ENCODE measurements around the gene GNAL. TPM values are rescaled to one million over a fixed set of nuclear protein-coding genes. Genes with fewer than 3 reads are reported as not detected.

The GNAL gene
- total and polyA plus RNA-seq, 4 donors = 0.15 to 0.92 (median 0.72) TPM

- WGBS = 62% methylated on average over 5 of the region's 5 CpGs
- no peaks in the 10 kb centered on the region for H3K27me3 ChIP-seq (ENCODE audit: control insufficient read depth in 4 of 4, insufficient read depth in 4 of 4, low read length in 3 of 4)
Measured at GRCh38 chr18:11823545-11823944, 134.5 kb downstream of the GNAL start.

DNA sequence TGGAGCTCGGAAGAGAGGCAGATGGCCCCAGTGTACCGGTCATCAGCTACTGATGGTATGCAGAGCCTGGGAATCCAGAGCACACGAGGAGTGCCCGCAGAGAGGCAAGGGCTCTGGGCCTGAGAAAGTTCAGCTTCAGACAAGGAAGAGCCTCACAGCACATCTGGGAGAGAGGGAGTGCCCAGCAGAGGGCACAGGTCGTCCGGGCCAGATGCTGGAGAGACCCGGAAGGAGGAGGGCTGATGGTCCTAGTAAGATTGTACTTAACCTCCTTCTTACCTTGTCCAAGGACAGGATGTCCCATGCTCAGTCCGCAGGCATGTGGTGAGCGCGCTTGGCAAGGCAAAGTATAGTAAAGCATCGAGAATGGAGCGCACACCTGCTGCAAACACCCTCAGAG is 137.8 kb downstream of the GNAL start:
- H3K27me3 ChIP-seq (ENCODE audit: control insufficient read depth in 4 of 4, insufficient read depth in 4 of 4, low read length in 3 of 4) = no peaks in the 10 kb centered on the region
- no peak overlapping the region for H3K27ac ChIP-seq (ENCODE audit: low read depth in 1 of 2, low read length in 2 of 2)
- H3K4me3 ChIP-seq (ENCODE audit: low read depth in 1 of 3, low read length in 3 of 3) = no peak overlapping the region
- TF ChIP-seq MAX (IDR thresholded peaks at IDR 0.05) (no peak), FOXA2 (IDR thresholded peaks at IDR 0.05) (no peak), HNF4G (IDR thresholded peaks at IDR 0.05) (no peak), GABPA (IDR thresholded peaks at IDR 0.05 in 1 of 2, conservative IDR thresholded peaks at IDR 0.05 in 1 of 2) (no peak), NR2F2 (IDR thresholded peaks at IDR 0.05) (no peak), REST (IDR thresholded peaks at IDR 0.05) (no peak), HNF4A (conservative IDR thresholded peaks at IDR 0.05) (no peak), SP1 (IDR thresholded peaks at IDR 0.05) (no peak), YY1 (IDR thresholded peaks at IDR 0.05) (no peak)
- TF ChIP-seq, protein P1, sequence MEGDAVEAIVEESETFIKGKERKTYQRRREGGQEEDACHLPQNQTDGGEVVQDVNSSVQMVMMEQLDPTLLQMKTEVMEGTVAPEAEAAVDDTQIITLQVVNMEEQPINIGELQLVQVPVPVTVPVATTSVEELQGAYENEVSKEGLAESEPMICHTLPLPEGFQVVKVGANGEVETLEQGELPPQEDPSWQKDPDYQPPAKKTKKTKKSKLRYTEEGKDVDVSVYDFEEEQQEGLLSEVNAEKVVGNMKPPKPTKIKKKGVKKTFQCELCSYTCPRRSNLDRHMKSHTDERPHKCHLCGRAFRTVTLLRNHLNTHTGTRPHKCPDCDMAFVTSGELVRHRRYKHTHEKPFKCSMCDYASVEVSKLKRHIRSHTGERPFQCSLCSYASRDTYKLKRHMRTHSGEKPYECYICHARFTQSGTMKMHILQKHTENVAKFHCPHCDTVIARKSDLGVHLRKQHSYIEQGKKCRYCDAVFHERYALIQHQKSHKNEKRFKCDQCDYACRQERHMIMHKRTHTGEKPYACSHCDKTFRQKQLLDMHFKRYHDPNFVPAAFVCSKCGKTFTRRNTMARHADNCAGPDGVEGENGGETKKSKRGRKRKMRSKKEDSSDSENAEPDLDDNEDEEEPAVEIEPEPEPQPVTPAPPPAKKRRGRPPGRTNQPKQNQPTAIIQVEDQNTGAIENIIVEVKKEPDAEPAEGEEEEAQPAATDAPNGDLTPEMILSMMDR (IDR thresholded peaks at IDR 0.05; ENCODE audit: low read depth, low read length, missing input control) = no peak
- TF ChIP-seq, protein P2, sequence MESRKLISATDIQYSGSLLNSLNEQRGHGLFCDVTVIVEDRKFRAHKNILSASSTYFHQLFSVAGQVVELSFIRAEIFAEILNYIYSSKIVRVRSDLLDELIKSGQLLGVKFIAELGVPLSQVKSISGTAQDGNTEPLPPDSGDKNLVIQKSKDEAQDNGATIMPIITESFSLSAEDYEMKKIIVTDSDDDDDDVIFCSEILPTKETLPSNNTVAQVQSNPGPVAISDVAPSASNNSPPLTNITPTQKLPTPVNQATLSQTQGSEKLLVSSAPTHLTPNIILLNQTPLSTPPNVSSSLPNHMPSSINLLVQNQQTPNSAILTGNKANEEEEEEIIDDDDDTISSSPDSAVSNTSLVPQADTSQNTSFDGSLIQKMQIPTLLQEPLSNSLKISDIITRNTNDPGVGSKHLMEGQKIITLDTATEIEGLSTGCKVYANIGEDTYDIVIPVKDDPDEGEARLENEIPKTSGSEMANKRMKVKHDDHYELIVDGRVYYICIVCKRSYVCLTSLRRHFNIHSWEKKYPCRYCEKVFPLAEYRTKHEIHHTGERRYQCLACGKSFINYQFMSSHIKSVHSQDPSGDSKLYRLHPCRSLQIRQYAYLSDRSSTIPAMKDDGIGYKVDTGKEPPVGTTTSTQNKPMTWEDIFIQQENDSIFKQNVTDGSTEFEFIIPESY (IDR thresholded peaks at IDR 0.05) = no peak
- H3K9ac ChIP-seq (ENCODE audit: low read depth in 1 of 2, low read length in 2 of 2) = no peak overlapping the region
- WGBS = 79% methylated on average over 12 of the region's 12 CpGs
- H3K4me1 ChIP-seq (ENCODE audit: control insufficient read depth in 4 of 4, insufficient read depth in 4 of 4, low read length in 3 of 4) = no peaks in the 10 kb centered on the region
- no peak for DNase-seq (ENCODE audit: low spot score)
- no peaks in the 10 kb centered on the region for H3K9me3 ChIP-seq (ENCODE audit: control insufficient read depth in 4 of 4, low read length in 3 of 4)
- H3K36me3 ChIP-seq (ENCODE audit: control insufficient read depth in 4 of 4, insufficient read depth in 3 of 4, low read depth in 1 of 4, low read length in 3 of 4) = no peaks in the 10 kb centered on the region

More at GRCh38 chr18:11823545-11823944, 134.5 kb downstream of the GNAL start:
- Histone ChIP-seq H3K9ac (ENCODE audit: low read depth in 1 of 2, low read length in 2 of 2) (no peak overlapping the region), H3K36me3 (ENCODE audit: control insufficient read depth in 4 of 4, insufficient read depth in 3 of 4, low read depth in 1 of 4, low read length in 3 of 4) (no peaks in the 10 kb centered on the region), H3K27ac (ENCODE audit: low read depth in 1 of 2, low read length in 2 of 2) (no peak overlapping the region), H3K9me3 (ENCODE audit: control insufficient read depth in 4 of 4, low read length in 3 of 4) (no peaks in the 10 kb centered on the region), H3K4me1 (ENCODE audit: control insufficient read depth in 4 of 4, insufficient read depth in 4 of 4, low read length in 3 of 4) (no peaks in the 10 kb centered on the region), H3K4me3 (ENCODE audit: low read depth in 1 of 3, low read length in 3 of 3) (no peak overlapping the region)
- TF ChIP-seq, protein P1 (IDR thresholded peaks at IDR 0.05; ENCODE audit: low read depth, low read length, missing input control) = no peak
- TF ChIP-seq RAD21 (IDR thresholded peaks at IDR 0.05) = no peak
- TF ChIP-seq, protein P3, sequence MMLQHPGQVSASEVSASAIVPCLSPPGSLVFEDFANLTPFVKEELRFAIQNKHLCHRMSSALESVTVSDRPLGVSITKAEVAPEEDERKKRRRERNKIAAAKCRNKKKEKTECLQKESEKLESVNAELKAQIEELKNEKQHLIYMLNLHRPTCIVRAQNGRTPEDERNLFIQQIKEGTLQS (IDR thresholded peaks at IDR 0.05) = no peak
- no peak for TF ChIP-seq MAX (IDR thresholded peaks at IDR 0.05)
- TF ChIP-seq JUND (IDR thresholded peaks at IDR 0.05) = no peak
- DNase-seq (ENCODE audit: low spot score) = no peak

All from liver (tissue), 9 donors.